H9 (cell line): ENCODE data around the gene NGDN. TPM values are rescaled to one million over a fixed set of nuclear protein-coding genes. Genes with fewer than 3 reads are reported as not detected.

Experiments
- DNase-seq: peaks from one replicate; pipeline ENCODE4 v3.0.0-alpha.2; 2017
- H2AFZ ChIP-seq: one replicate; pipeline ENCODE4 v1.6.1; 2013; ENCODE audit warnings: mild to moderate bottlenecking, low read length, control low read depth, moderate library complexity
- H2AK5ac ChIP-seq: 2 replicates; pipeline ENCODE4 v1.6.1; 2013; ENCODE audit warnings: low read length, control low read depth, mixed read lengths; ENCODE audit not compliant: insufficient read length
- H2BK120ac ChIP-seq: one replicate; pipeline ENCODE4 v1.6.1; 2013; ENCODE audit warnings: low read depth, mild to moderate bottlenecking, low read length, control low read depth, inconsistent platforms; ENCODE audit not compliant: poor library complexity, severe bottlenecking
- H2BK12ac ChIP-seq: 2 replicates; pipeline ENCODE4 v1.6.1; 2013; ENCODE audit warnings: low read length, control low read depth, mixed read lengths, low read depth; ENCODE audit not compliant: insufficient read length
- H2BK15ac ChIP-seq: 2 replicates; pipeline ENCODE4 v1.6.1; 2013; ENCODE audit warnings: low read depth, low read length, control low read depth
- H2BK20ac ChIP-seq: one replicate; pipeline ENCODE4 v1.6.1; 2013; ENCODE audit warnings: low read depth, mild to moderate bottlenecking, low read length, control low read depth, inconsistent platforms; ENCODE audit not compliant: poor library complexity, severe bottlenecking
- H2BK5ac ChIP-seq: 2 replicates; pipeline ENCODE4 v1.6.1; 2013; ENCODE audit warnings: low read length, control low read depth, mixed read lengths; ENCODE audit not compliant: insufficient read length
- H3K14ac ChIP-seq: 2 replicates; pipeline ENCODE4 v1.6.1; 2013; ENCODE audit warnings: low read length, control low read depth; ENCODE audit not compliant: insufficient read depth
- H3K18ac ChIP-seq: 2 replicates; pipeline ENCODE4 v1.6.1; 2013; ENCODE audit warnings: low read depth, mild to moderate bottlenecking, mixed read lengths, low read length, control low read depth; ENCODE audit not compliant: insufficient read length
- H3K23ac ChIP-seq: 2 replicates; pipeline ENCODE4 v1.6.1; 2013; ENCODE audit warnings: low read length, control low read depth, mixed read lengths, low read depth; ENCODE audit not compliant: insufficient read length
- H3K23me2 ChIP-seq: 2 replicates; pipeline ENCODE4 v1.6.1; 2013; ENCODE audit warnings: low read depth, mild to moderate bottlenecking, mixed read lengths, low read length, control low read depth; ENCODE audit not compliant: insufficient read length, poor library complexity, severe bottlenecking
- H3K27ac ChIP-seq: 2 replicates; pipeline ENCODE4 v1.5.1; 2013; ENCODE audit warnings: low read length, control low read depth, mixed read lengths, low read depth; ENCODE audit not compliant: insufficient read length
- H3K27me3 ChIP-seq: 2 replicates; pipeline ENCODE4 v1.6.1; 2013; ENCODE audit warnings: low read length, control low read depth, inconsistent platforms; ENCODE audit not compliant: insufficient read depth
- H3K4ac ChIP-seq: 2 replicates; pipeline ENCODE4 v1.6.1; 2013; ENCODE audit warnings: low read depth, mild to moderate bottlenecking, control low read depth, inconsistent platforms, low read length, moderate library complexity
- H3K4me1 ChIP-seq: 2 replicates; pipeline ENCODE4 v1.6.1; 2013; ENCODE audit warnings: low read length, control low read depth, inconsistent platforms; ENCODE audit not compliant: insufficient read depth
- H3K4me2 ChIP-seq: 2 replicates; pipeline ENCODE4 v1.6.1; 2013; ENCODE audit warnings: low read length, control low read depth, mixed read lengths; ENCODE audit not compliant: insufficient read length, insufficient read depth
- H3K56ac ChIP-seq: 2 replicates; pipeline ENCODE4 v1.6.1; 2013; ENCODE audit warnings: low read depth, mild to moderate bottlenecking, mixed read lengths, low read length, control low read depth; ENCODE audit not compliant: insufficient read length
- H3K79me1 ChIP-seq: 2 replicates; pipeline ENCODE4 v1.6.1; 2013; ENCODE audit warnings: low read depth, mild to moderate bottlenecking, moderate library complexity, low read length, control low read depth, inconsistent platforms; ENCODE audit not compliant: insufficient read depth, poor library complexity, severe bottlenecking
- H3K79me2 ChIP-seq: 2 replicates; pipeline ENCODE4 v1.6.1; 2013; ENCODE audit warnings: low read length, control low read depth, inconsistent platforms; ENCODE audit not compliant: insufficient read depth
- H3K9ac ChIP-seq: 2 replicates; pipeline ENCODE4 v1.6.1; 2013; ENCODE audit warnings: low read length, control low read depth, mixed read lengths; ENCODE audit not compliant: insufficient read length; ENCODE audit errors: extremely low read depth
- H3K9me3 ChIP-seq: one replicate; pipeline ENCODE4 v1.6.1; 2013; ENCODE audit warnings: low read depth, low read length, inconsistent platforms; ENCODE audit not compliant: control insufficient read depth
- H3T11ph ChIP-seq: one replicate; pipeline ENCODE4 v1.6.1; 2013; ENCODE audit warnings: mild to moderate bottlenecking, low read length, control low read depth, inconsistent platforms
- H4K20me1 ChIP-seq: one replicate; pipeline ENCODE4 v1.6.1; 2013; ENCODE audit not compliant: control insufficient read depth, insufficient read length, insufficient read depth
- H4K5ac ChIP-seq: 2 replicates; pipeline ENCODE4 v1.6.1; 2013; ENCODE audit warnings: low read depth, mild to moderate bottlenecking, mixed read lengths, low read length, control low read depth; ENCODE audit not compliant: insufficient read length
- H4K8ac ChIP-seq: replicated peaks from 2 replicates; pipeline ENCODE4 v1.6.1; 2013; ENCODE audit warnings: low read length, control low read depth, mixed read lengths, low read depth; ENCODE audit not compliant: insufficient read length
- H4K91ac ChIP-seq: 2 replicates; pipeline ENCODE4 v1.6.1; 2013; ENCODE audit warnings: low read depth, mild to moderate bottlenecking, moderate library complexity, mixed read lengths, low read length, control low read depth; ENCODE audit not compliant: insufficient read length
- H3K27ac Mint-ChIP-seq, 3 experiments: 2 replicates in 2 of 3; 3 replicates in 1 of 3; pipeline ENCODE4 v1.8.0; 2020 to 2021; ENCODE audit warnings: mixed read lengths in 3 of 3, mild to moderate bottlenecking in 1 of 3, moderate library complexity in 1 of 3
- H3K27me3 Mint-ChIP-seq: 2 replicates; pipeline ENCODE4 v1.8.0; 2021; ENCODE audit warnings: low read depth, mild to moderate bottlenecking, moderate library complexity, mixed read lengths
- H3K36me3 Mint-ChIP-seq, 3 experiments: 2 replicates in 2 of 3; 3 replicates in 1 of 3; pipeline ENCODE4 v1.8.0; 2020 to 2021; ENCODE audit warnings: low read depth in 3 of 3, mixed read lengths in 3 of 3; ENCODE audit not compliant: insufficient read depth in 1 of 3
- H3K4me1 Mint-ChIP-seq, 2 experiments: 2 replicates each; pipeline ENCODE4 v1.8.0; 2020; ENCODE audit warnings: mixed read lengths in 2 of 2
- H3K4me3 Mint-ChIP-seq, 2 experiments: 2 replicates in 1 of 2; 3 replicates in 1 of 2; pipeline ENCODE4 v1.8.0; 2020 to 2021; ENCODE audit warnings: mild to moderate bottlenecking in 2 of 2, mixed read lengths in 2 of 2, moderate library complexity in 1 of 2
- H3K9me3 Mint-ChIP-seq, 2 experiments: 2 replicates in 1 of 2; 3 replicates in 1 of 2; pipeline ENCODE4 v1.8.0; 2020; ENCODE audit warnings: mild to moderate bottlenecking in 2 of 2, mixed read lengths in 2 of 2, moderate library complexity in 1 of 2
- CTCF ChIP-seq: fragments of 200-600 bp; sonication (generic); conservative IDR thresholded peaks from 3 replicates; pipeline ENCODE4 v1.8.0; 2021; ENCODE audit warnings: antibody characterized with exemption, mild to moderate bottlenecking
- WGBS: extraction: QIAGEN DNeasy Blood & Tissue Kit; methylation state at CpG from one replicate; pipeline ENCODE4 v1.1.7; 2013; ENCODE audit warnings: missing lambda C conversion rate, low lambda C conversion rate, mixed read lengths; ENCODE audit not compliant: insufficient read length; ENCODE audit errors: extremely low coverage; 5-methylcytosine and 5-hydroxymethylcytosine counted together
- total RNA-seq: library from RNA; stranded (reverse); gene quantifications from 2 replicates; pipeline ENCODE4 v1.2.1, GENCODE V29; 2021

The NGDN gene
- total RNA-seq, 1 experiment from 2014 or later = 53.1 TPM

GRCh38 chr14:23514644-23514957 lies 45.1 kb downstream of the NGDN start:
- WGBS = no CpG with 5 or more reads among the region's 3 CpGs
- no peaks in the 10 kb centered on the region for H3K9me3 Mint-ChIP-seq

More at GRCh38 chr14:23514644-23514957, 45.1 kb downstream of the NGDN start:
- TF ChIP-seq CTCF = no peak
- peaks cover 15% of the 10 kb centered on the region for H3K4me1 ChIP-seq
- Mint-ChIP-seq H3K4me1 (peaks cover 24 to 39% of the 10 kb centered on the region in 2 experiments), H3K4me3 (no peak overlapping the region), H3K27ac (no peak overlapping the region), H3K36me3 (no peaks in the 10 kb centered on the region), H3K27me3 (peaks cover 20% of the 10 kb centered on the region)
- H2BK120ac ChIP-seq = no peak overlapping the region
- no peaks in the 10 kb centered on the region for H4K20me1 ChIP-seq
- H4K5ac ChIP-seq = no peak overlapping the region
- no peak overlapping the region for H2BK5ac ChIP-seq
- no peak overlapping the region for H2AK5ac ChIP-seq
- H3K4ac ChIP-seq = no peak overlapping the region
- no peak overlapping the region for H3K27ac ChIP-seq
- no peaks in the 10 kb centered on the region; the same call in 1 of the 2 replicates for H3K27me3 ChIP-seq
- H3T11ph ChIP-seq = no peak overlapping the region
- no peaks in the 10 kb centered on the region for H3K79me1 ChIP-seq
- peak; percentile 11 for DNase-seq
- H2AFZ ChIP-seq = no peak overlapping the region
- no peak overlapping the region for H4K8ac ChIP-seq
- no peaks in the 10 kb centered on the region for H3K79me2 ChIP-seq
- no peak overlapping the region for H3K56ac ChIP-seq
- no peak overlapping the region for H2BK15ac ChIP-seq
- H2BK12ac ChIP-seq = no peak overlapping the region
- no peak overlapping the region for H3K9ac ChIP-seq
- H3K18ac ChIP-seq = no peak overlapping the region
- H3K14ac ChIP-seq = no peak overlapping the region
- no peak overlapping the region for H2BK20ac ChIP-seq
- no peak overlapping the region for H3K23ac ChIP-seq
- no peak overlapping the region for H3K4me2 ChIP-seq
- H4K91ac ChIP-seq = no peak overlapping the region
- no peaks in the 10 kb centered on the region for H3K9me3 ChIP-seq
- peaks cover 3% of the 10 kb centered on the region for H3K23me2 ChIP-seq
